HepG2 (cell line): ENCODE measurements around the gene CHID1. TPM values are rescaled to one million over a fixed set of nuclear protein-coding genes. Genes with fewer than 3 reads are reported as not detected.

Experiments
- ARNT2 ChIP-seq: sonication (generic); formaldehyde crosslinking; IDR thresholded peaks from 2 replicates; pipeline ENCODE4 v1.8.0; 2022; ENCODE audit warnings: mild to moderate bottlenecking, low read depth, missing genetic modification reagents, moderate library complexity
- ARNTL ChIP-seq: sonication (generic); formaldehyde crosslinking; IDR thresholded peaks from 2 replicates; pipeline ENCODE4 v1.4.0; 2020; ENCODE audit warnings: mild to moderate bottlenecking, missing genetic modification reagents
- CAMTA2 ChIP-seq: sonication (generic); formaldehyde crosslinking; IDR thresholded peaks from 2 replicates; pipeline ENCODE4 v1.4.0; 2020; ENCODE audit warnings: mild to moderate bottlenecking, missing genetic modification reagents, borderline replicate concordance
- CENPT ChIP-seq: sonication (generic); formaldehyde crosslinking; IDR thresholded peaks from 2 replicates; pipeline ENCODE4 v1.8.0; 2022; ENCODE audit warnings: low read depth, mild to moderate bottlenecking, moderate library complexity, missing genetic modification reagents
- HNRNPK ChIP-seq: fragments of 200-400 bp; formaldehyde crosslinking; IDR thresholded peaks from 2 replicates; pipeline ENCODE4 v1.6.1; 2018; ENCODE audit warnings: low read length, low read depth, moderate library complexity, mild to moderate bottlenecking; ENCODE audit not compliant: poor library complexity, severe bottlenecking
- HOXA3 ChIP-seq: sonication (generic); formaldehyde crosslinking; IDR thresholded peaks from 2 replicates; pipeline ENCODE4 v1.5.0; 2020; ENCODE audit warnings: missing genetic modification reagents
- IRF1 ChIP-seq: sonication (generic); formaldehyde crosslinking; IDR thresholded peaks from 2 replicates; pipeline ENCODE4 v1.4.0; 2020; ENCODE audit warnings: low read depth, mild to moderate bottlenecking, missing genetic modification reagents
- NFE2L2 ChIP-seq: fragments of 150-350 bp; IDR thresholded peaks from 2 replicates; pipeline ENCODE4 v1.6.1; 2014; ENCODE audit warnings: low read length
- U2AF1 ChIP-seq: fragments of 200-400 bp; formaldehyde crosslinking; optimal IDR thresholded peaks from 2 replicates; pipeline ENCODE3; 2017; ENCODE audit warnings: mild to moderate bottlenecking, low read depth, low read length
- ZBTB46 ChIP-seq: sonication (generic); formaldehyde crosslinking; IDR thresholded peaks from 2 replicates; pipeline ENCODE4 v1.4.0; 2020; ENCODE audit warnings: mild to moderate bottlenecking, missing genetic modification reagents, borderline replicate concordance
- ZBTB49 ChIP-seq: sonication (generic); formaldehyde crosslinking; IDR thresholded peaks from 2 replicates; pipeline ENCODE4 v1.4.0; 2020; ENCODE audit warnings: missing genetic modification reagents, borderline replicate concordance
- ZNF101 ChIP-seq: sonication (generic); formaldehyde crosslinking; IDR thresholded peaks from 2 replicates; pipeline ENCODE4 v1.4.0; 2020; ENCODE audit warnings: mild to moderate bottlenecking, low read depth, missing genetic modification reagents, borderline replicate concordance
- ZNF160 ChIP-seq: sonication (generic); formaldehyde crosslinking; IDR thresholded peaks from 2 replicates; pipeline ENCODE4 v1.8.0; 2022; ENCODE audit warnings: mild to moderate bottlenecking, inconsistent platforms, missing genetic modification reagents
- ZNF225 ChIP-seq: sonication (generic); formaldehyde crosslinking; IDR thresholded peaks from 2 replicates; pipeline ENCODE4 v1.4.0; 2020; ENCODE audit warnings: mild to moderate bottlenecking, missing genetic modification reagents
- ZNF335 ChIP-seq: sonication (generic); formaldehyde crosslinking; IDR thresholded peaks from 2 replicates; pipeline ENCODE4 v1.4.0; 2020; ENCODE audit warnings: missing genetic modification reagents
- ZNF33A ChIP-seq: sonication (generic); formaldehyde crosslinking; IDR thresholded peaks from 2 replicates; pipeline ENCODE4 v1.5.1; 2020; ENCODE audit warnings: missing genetic modification reagents, mild to moderate bottlenecking, moderate library complexity, borderline replicate concordance
- ZNF549 ChIP-seq: sonication (generic); formaldehyde crosslinking; IDR thresholded peaks from 2 replicates; pipeline ENCODE4 v1.5.0; 2020; ENCODE audit warnings: missing genetic modification reagents
- ZNF558 ChIP-seq: sonication (generic); formaldehyde crosslinking; IDR thresholded peaks from 2 replicates; pipeline ENCODE4 v1.9.0; 2022; ENCODE audit warnings: mild to moderate bottlenecking, missing genetic modification reagents, borderline replicate concordance
- ZNF562 ChIP-seq: sonication (generic); formaldehyde crosslinking; IDR thresholded peaks from 2 replicates; pipeline ENCODE4 v1.8.0; 2022; ENCODE audit warnings: missing genetic modification reagents, borderline replicate concordance
- ZNF878 ChIP-seq: sonication (generic); formaldehyde crosslinking; IDR thresholded peaks from 2 replicates; pipeline ENCODE4 v1.8.1; 2023; ENCODE audit warnings: mild to moderate bottlenecking, missing genetic modification reagents, moderate library complexity
- polyA plus RNA-seq, 8 experiments: library from polyadenylated mRNA; depleted of rRNA in 3 of 8; stranded (reverse) in 7 of 8; unstranded in 1 of 8; fragments of >200 nt; fragmentation: Illumina TruSeq in 4 of 8; extraction: Trizol in 4 of 8; gene quantifications; 2 replicates each; pipeline versions ENCODE4 v1.2.1 to v1.2.3, GENCODE V29; 2011 to 2016; ENCODE audit warnings: low read depth in 4 of 8, missing spikeins in 1 of 8, mixed read lengths in 1 of 8; ENCODE audit not compliant: insufficient read depth in 1 of 8
- total RNA-seq, 5 experiments: library from RNA; depleted of rRNA; stranded (reverse); fragments of >200 nt; fragmentation: Illumina TruSeq; extraction: Trizol; gene quantifications; 2 replicates each; pipeline ENCODE4 v1.2.3, GENCODE V29; 2016; ENCODE audit warnings: low read depth in 1 of 5
- TF ChIP-seq, protein P1 (sequence below): sonication (generic); formaldehyde crosslinking; conservative IDR thresholded peaks from 2 replicates; pipeline ENCODE4 v1.8.0; 2022; ENCODE audit warnings: mild to moderate bottlenecking, moderate library complexity, missing genetic modification reagents
- TF ChIP-seq, protein P2 (sequence below): fragments of 450-650 bp; IDR thresholded peaks from 2 replicates; pipeline ENCODE4 v1.6.1; 2017

The CHID1 gene
- total and polyA plus RNA-seq, 2 of the 13 experiments (the other 11 are each of a cell fraction or from before 2014, with no cell fraction given): 65.1 to 93.6 TPM

DNA sequence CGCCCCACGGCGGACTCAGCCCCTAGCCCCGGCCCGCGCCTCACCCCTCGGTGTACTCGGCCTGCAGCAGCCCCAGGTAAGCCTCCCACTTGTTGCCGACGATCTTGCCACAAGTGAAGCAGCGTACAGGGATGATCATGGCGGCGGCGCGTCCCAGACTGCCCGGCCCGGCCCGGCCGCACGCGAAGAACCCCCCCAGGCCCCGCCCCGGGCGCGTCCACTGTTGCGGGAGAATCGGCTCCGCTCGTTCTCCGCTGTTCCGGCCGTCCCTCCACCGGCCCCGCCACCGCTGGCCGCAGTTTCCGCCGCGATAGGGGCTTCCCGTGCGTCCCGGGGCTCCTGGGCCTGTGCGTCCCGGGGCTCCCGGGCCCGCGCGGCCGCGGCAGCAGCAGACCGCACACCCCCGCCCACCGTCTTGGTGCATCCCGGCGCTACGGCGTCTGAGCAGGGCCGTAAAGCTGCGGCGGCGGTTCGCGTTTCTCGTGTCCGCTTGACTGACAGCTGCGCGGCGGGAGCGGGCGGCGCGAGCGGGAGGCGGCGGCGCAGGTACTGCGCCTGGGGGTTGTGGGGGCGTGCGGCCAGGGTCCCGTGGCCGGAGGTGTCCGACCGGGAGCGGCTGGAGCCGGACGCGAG lies 68.1 kb downstream of the CHID1 start, which contains the start of the genes POLR2L and TSPAN4 (continued):
- no peak for TF ChIP-seq HNRNPK
- TF ChIP-seq, protein P1, sequence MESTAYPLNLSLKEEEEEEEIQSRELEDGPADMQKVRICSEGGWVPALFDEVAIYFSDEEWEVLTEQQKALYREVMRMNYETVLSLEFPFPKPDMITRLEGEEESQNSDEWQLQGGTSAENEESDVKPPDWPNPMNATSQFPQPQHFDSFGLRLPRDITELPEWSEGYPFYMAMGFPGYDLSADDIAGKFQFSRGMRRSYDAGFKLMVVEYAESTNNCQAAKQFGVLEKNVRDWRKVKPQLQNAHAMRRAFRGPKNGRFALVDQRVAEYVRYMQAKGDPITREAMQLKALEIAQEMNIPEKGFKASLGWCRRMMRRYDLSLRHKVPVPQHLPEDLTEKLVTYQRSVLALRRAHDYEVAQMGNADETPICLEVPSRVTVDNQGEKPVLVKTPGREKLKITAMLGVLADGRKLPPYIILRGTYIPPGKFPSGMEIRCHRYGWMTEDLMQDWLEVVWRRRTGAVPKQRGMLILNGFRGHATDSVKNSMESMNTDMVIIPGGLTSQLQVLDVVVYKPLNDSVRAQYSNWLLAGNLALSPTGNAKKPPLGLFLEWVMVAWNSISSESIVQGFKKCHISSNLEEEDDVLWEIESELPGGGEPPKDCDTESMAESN: peak; percentile 77
- TF ChIP-seq CENPT: no peak
- no peak; the same call in 1 of the 2 replicates for TF ChIP-seq ZNF33A (CRISPR knock-in tag)
- no peak for TF ChIP-seq ZNF878
- TF ChIP-seq ARNTL (CRISPR knock-in tag): peak; percentile 60
- no peak for TF ChIP-seq ZNF225 (CRISPR knock-in tag)
- no peak for TF ChIP-seq NFE2L2
- no peak for TF ChIP-seq ZNF549
- no peak for TF ChIP-seq ZNF335
- TF ChIP-seq U2AF1: no peak
- TF ChIP-seq ZNF562 (CRISPR knock-in tag): no peak
- no peak for TF ChIP-seq ZNF101 (CRISPR knock-in tag)
- TF ChIP-seq ZNF558: peak; percentile 67; the same call in 1 of the 2 replicates
- TF ChIP-seq ZBTB46 (CRISPR knock-in tag): no peak
- TF ChIP-seq ZNF160: 0 out of 2 replicates have a peak, but pooled peaks have one; percentile 4
- no peak for TF ChIP-seq ZBTB49 (CRISPR knock-in tag)
- TF ChIP-seq ARNT2 (CRISPR knock-in tag): peak; percentile 91
- TF ChIP-seq HOXA3 (CRISPR knock-in tag): peak; percentile 52
- TF ChIP-seq, protein P2, sequence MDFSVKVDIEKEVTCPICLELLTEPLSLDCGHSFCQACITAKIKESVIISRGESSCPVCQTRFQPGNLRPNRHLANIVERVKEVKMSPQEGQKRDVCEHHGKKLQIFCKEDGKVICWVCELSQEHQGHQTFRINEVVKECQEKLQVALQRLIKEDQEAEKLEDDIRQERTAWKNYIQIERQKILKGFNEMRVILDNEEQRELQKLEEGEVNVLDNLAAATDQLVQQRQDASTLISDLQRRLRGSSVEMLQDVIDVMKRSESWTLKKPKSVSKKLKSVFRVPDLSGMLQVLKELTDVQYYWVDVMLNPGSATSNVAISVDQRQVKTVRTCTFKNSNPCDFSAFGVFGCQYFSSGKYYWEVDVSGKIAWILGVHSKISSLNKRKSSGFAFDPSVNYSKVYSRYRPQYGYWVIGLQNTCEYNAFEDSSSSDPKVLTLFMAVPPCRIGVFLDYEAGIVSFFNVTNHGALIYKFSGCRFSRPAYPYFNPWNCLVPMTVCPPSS: no peak
- no peak for TF ChIP-seq IRF1 (CRISPR knock-in tag)
- TF ChIP-seq CAMTA2: no peak
